Activated T-cell treated with anti-CD3 and anti-CD28 coated beads, Interleukin-2, amount 50 U/mL, for 72 hours (primary cell): Measurements from ENCODE around the gene GPI. TPM values are rescaled to one million over a fixed set of nuclear protein-coding genes. Genes with fewer than 3 reads are reported as not detected.
"Not testable (repeated sequence)": the region's sequence is repeated elsewhere in the genome, so short reads cannot be mapped to it uniquely, and the experiment has no call there.

Source experiments
- ATAC-seq, 2 donors: fragments of 150-1000 bp; cut with Tn5 transposase; replicated peaks in 1 of 2; 2 replicates each; pipeline ENCODE4 v1.10.0; 2021; ENCODE audit warnings: moderate library complexity in 2 of 2, mild to moderate bottlenecking in 1 of 2
- DNase-seq, 2 donors: peaks; one replicate each; pipeline ENCODE4 v3.0.0; 2021 to 2022; ENCODE audit warnings: mixed read lengths in 1 of 2
- H3K27ac Mint-ChIP-seq: one replicate; pipeline ENCODE4 v1.8.0; 2022; ENCODE audit warnings: mild to moderate bottlenecking, moderate library complexity, mixed read lengths
- H3K27me3 Mint-ChIP-seq: one replicate; pipeline ENCODE4 v1.8.0; 2022; ENCODE audit warnings: low read depth, mixed read lengths
- H3K36me3 Mint-ChIP-seq, 2 donors: one replicate each; pipeline ENCODE4 v1.8.0; 2022; ENCODE audit warnings: mixed read lengths in 2 of 2, mild to moderate bottlenecking in 1 of 2; ENCODE audit not compliant: insufficient read depth in 2 of 2
- H3K4me1 Mint-ChIP-seq: one replicate; pipeline ENCODE4 v1.8.0; 2022; ENCODE audit warnings: low read depth, mixed read lengths
- H3K4me3 Mint-ChIP-seq, 2 donors: one replicate each; pipeline ENCODE4 v1.8.0; 2022; ENCODE audit warnings: mild to moderate bottlenecking in 2 of 2, mixed read lengths in 2 of 2, moderate library complexity in 2 of 2
- H3K9me3 Mint-ChIP-seq, 2 donors: one replicate each; pipeline ENCODE4 v1.8.0; 2022; ENCODE audit warnings: mixed read lengths in 2 of 2
- total RNA-seq, 2 donors: library from RNA; stranded (reverse); gene quantifications; one replicate each; pipeline ENCODE4 v1.2.3, GENCODE V29; 2022

The GPI gene
- total RNA-seq, 2 donors from 2014 or later: 240 to 282 TPM

DNA sequence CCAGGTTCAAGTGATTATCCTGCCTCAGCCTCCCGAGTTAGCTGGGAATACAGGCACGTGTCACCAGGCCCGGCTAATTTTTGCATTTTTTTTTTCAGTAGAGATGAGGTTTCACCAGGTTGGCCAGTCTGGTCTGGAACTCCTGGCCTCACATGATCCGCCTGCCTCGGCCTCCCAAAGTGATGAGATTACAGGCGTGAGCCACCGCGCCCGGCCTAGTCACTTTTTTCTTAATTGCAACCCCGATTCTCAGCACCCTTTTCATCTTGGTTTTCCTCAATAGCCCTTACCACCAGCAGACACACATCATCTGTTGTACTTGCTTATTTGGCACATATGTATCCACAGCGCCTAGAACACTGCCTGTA is 550 bp upstream of the GPI start:
- ATAC-seq (no peak), DNase-seq (no peak)
- no peaks in the 10 kb centered on the region for H3K9me3 Mint-ChIP-seq
- H3K27ac Mint-ChIP-seq: peak overlapping the region; percentile 47
- peak overlapping the region; percentile 96 to 99 for H3K4me3 Mint-ChIP-seq
- peaks cover 63% of the 10 kb centered on the region for H3K4me1 Mint-ChIP-seq
- H3K27me3 Mint-ChIP-seq: no peaks in the 10 kb centered on the region
- H3K36me3 Mint-ChIP-seq: peaks cover 5 to 12% of the 10 kb centered on the region in 2 donors

DNA sequence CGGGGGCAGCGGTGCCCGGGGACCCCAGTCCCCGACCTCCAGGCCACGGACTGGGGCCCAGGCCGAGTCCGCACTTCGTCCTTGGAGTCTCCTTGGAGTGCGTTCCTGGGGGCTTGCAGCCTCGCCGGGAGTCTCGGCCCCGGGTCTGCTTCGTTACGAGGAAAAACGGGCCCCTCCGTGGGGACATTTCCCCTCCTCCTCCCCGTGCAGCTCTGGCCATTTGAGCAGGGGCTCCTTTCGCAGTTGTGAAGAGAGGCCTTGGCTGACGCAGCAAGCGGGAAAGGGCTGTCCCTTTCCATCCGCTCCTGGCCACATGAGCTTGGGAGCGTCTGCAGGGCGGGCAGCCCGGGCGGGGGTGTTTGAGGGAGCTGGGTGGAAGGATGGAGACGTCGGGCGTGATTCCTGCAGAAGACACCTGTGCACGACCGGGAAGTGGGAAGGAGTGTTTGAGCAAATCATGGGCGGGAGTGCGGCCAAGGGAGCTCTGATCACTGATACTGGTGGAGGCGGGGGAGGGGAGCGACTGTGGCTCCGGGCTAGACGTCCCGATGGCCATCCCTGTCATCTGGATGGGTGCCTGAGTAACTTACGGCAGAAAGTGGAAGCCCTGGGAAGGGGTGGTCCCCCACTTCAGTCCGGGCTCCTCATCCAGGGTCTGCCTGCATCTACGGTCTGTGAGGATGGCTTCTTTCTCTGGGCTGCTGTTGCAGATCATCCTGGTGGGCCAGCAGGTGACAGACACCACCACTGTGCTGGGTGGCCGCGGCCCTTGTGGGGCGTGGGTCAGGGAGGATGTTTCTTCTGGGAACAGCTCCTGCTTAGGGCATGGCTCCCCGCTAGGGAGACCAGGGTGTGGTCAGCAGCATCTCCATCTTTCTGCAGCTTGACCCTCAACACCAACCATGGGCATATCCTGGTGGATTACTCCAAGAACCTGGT is 736 bp downstream of the GPI start:
- ATAC-seq: peak; percentile 6 to 17
- H3K4me1 Mint-ChIP-seq: peaks cover 63% of the 10 kb centered on the region

DNA sequence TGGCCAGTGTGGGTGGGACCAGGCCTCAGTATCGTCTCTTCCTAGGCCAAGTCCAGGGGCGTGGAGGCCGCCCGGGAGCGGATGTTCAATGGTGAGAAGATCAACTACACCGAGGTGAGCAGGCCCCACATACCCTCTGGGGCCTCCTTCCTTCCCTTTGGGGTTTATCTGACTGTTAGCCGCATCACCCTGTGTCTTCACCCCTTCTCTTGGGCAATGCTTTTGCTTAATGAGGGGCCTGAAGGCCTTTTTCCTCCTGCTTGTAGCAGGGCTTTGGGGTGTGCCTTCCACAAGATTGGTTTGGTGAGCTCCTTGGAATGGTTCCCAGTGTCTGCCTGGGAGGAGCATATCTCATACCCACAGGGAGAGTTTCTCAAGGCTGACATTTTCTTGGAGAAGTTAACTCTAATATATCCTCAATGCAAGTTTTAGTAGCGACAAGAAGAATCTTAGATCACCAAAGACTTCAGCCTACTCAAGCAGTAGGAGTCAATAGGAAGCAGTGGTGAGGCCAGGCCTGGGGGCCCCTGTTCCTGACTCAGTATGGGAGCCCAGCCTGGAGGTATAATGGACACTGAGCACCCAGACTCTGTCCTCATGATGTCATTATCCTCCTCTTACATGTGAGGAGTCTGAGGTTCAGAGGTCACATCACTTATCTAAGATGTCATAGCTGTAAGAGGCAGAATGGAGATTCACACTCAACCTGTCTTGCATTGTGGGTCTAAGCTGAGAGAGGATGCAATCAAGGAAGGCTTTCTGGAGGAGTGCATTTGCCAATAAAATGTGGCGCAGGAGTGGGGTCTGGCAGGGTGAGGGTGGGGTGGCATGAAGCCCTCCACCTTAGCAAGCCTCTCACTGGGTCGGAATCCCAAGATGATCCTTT is 2.0 kb downstream of the GPI start:
- Mint-ChIP-seq H3K9me3 (no peaks in the 10 kb centered on the region), H3K27me3 (no peaks in the 10 kb centered on the region), H3K4me3 (peak overlapping the region; percentile 96 to 99), H3K4me1 (peaks cover 71% of the 10 kb centered on the region), H3K36me3 (peaks cover 9 to 24% of the 10 kb centered on the region in 2 donors), H3K27ac (peak overlapping the region; percentile 72)
- DNase-seq: peak in 1 of 2 donors; percentile 12
- no peak for ATAC-seq

More for the DNA sequence above, 736 bp downstream of the GPI start:
- peaks cover 6 to 19% of the 10 kb centered on the region in 2 donors for H3K36me3 Mint-ChIP-seq
- H3K27me3 Mint-ChIP-seq: no peaks in the 10 kb centered on the region
- DNase-seq: peak; percentile 22 to 35
- peak overlapping the region; percentile 96 to 99 for H3K4me3 Mint-ChIP-seq
- H3K27ac Mint-ChIP-seq: peak overlapping the region; percentile 89
- H3K9me3 Mint-ChIP-seq: no peaks in the 10 kb centered on the region

DNA sequence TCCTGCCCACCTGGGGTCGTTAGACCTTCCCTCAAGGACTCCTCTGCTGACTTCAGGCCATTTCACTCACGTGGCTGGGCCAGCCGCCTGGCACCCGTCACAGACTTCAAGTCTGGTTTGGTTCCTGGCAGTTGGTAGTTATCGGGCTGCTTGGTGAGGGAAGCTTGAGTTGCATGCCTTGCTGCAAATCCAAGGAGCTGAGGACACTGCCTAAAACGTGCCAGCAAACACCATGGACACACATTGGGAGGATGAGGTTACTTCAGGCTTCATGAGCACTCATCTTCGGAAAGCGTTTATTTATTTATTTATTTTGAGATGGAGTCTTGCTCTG is 2.6 kb downstream of the GPI start:
- Mint-ChIP-seq H3K4me1 (peaks cover 70% of the 10 kb centered on the region), H3K9me3 (no peaks in the 10 kb centered on the region), H3K36me3 (peaks cover 9 to 24% of the 10 kb centered on the region in 2 donors), H3K4me3 (peak overlapping the region in 1 of 2 donors; percentile 20), H3K27ac (no peak overlapping the region), H3K27me3 (no peaks in the 10 kb centered on the region)
- DNase-seq: no peak
- ATAC-seq: no peak

DNA sequence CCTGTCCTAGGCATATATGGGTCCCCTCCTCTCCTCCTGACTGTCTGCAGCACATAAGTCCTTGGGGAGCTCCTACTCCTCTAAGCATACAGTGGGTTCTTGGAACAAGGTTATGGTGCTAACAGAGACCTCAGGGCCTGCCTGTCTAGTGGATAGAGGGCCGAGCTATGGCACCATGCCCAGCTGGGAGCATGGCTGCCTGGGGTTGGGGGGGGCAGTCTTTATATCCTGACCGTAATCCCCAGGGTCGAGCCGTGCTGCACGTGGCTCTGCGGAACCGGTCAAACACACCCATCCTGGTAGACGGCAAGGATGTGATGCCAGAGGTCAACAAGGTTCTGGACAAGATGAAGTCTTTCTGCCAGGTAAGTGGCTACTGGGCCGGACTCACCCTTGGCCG is 3.3 kb downstream of the GPI start:
- peaks cover 9 to 24% of the 10 kb centered on the region in 2 donors for H3K36me3 Mint-ChIP-seq
- no peaks in the 10 kb centered on the region for H3K27me3 Mint-ChIP-seq
- H3K4me3 Mint-ChIP-seq: peak overlapping the region in 1 of 2 donors; percentile 40
- H3K9me3 Mint-ChIP-seq: no peaks in the 10 kb centered on the region
- ATAC-seq (no peak), DNase-seq (no peak)
- H3K27ac Mint-ChIP-seq: peak overlapping the region; percentile 7
- H3K4me1 Mint-ChIP-seq: peaks cover 62% of the 10 kb centered on the region

DNA sequence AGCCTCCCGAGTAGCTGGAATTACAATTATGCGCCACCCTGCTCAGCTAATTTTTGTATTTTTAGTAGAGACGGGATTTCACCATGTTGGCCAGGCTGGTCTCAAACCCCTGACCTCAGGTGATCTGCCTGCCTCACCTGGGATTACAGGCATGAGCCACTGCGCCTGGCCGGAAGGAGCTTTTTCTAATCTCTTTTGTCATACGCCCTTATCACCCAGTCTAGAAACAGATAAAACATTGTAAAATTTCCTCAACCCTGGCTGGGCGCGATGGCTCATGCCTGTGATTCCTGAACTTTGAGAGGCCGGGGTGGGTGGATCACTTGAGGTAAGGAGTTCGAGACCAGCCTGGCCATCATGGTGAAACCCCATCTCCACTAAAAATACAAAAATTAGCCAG is 4.2 kb downstream of the GPI start:
- not testable (repeated sequence) for H3K27me3 Mint-ChIP-seq, DNase-seq, H3K27ac Mint-ChIP-seq, H3K4me3 Mint-ChIP-seq, ATAC-seq, H3K9me3 Mint-ChIP-seq
- peaks cover 12 to 29% of the 10 kb centered on the region in 2 donors for H3K36me3 Mint-ChIP-seq
- H3K4me1 Mint-ChIP-seq: peaks cover 57% of the 10 kb centered on the region

DNA sequence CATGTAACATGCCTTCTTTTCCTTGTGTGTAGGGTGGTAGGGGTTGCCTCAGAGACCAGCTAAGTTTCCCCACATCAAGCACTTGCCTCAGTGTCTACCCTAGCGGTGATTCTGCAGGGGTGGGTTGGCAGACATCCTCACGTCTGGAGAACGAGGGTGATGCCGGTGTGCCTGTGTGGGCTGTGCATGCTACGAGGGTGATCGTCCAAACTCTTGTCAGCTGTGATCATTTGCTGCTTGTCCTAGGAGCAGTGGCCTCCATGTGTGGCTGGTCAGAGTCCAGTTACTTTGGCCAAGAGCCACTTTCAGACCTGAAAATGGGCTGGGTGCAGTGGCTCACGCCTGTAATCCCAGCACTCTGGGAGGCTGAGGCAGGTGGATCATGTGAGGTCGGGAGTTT is 5.1 kb downstream of the GPI start:
- H3K27ac Mint-ChIP-seq: no peak overlapping the region
- no peak overlapping the region for H3K4me3 Mint-ChIP-seq
- no peaks in the 10 kb centered on the region for H3K27me3 Mint-ChIP-seq
- DNase-seq: no peak
- peaks cover 15 to 35% of the 10 kb centered on the region in 2 donors for H3K36me3 Mint-ChIP-seq
- peaks cover 50% of the 10 kb centered on the region for H3K4me1 Mint-ChIP-seq
- ATAC-seq: no peak
- no peaks in the 10 kb centered on the region for H3K9me3 Mint-ChIP-seq

DNA sequence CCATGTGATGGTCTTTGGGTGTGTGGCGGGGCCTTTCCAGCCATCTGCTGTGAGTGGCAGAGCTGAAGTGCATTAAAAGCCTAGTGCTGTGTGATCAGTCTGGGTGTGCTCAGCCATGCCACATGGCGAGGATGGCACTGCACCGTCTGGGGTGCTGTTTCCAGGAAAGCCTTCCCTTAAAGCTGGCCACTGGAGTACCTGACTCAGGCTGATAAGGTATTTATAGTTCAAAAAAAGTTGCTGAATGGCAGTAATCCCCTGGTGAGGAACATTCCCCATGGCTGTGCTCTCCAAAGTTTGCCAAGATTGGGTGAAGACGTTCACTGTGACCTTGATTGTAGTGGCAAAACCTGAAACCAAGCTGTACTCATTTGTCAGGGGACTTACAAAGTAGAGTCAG is 6.0 kb downstream of the GPI start:
- H3K36me3 Mint-ChIP-seq: peaks cover 15 to 37% of the 10 kb centered on the region in 2 donors
- H3K4me3 Mint-ChIP-seq: no peak overlapping the region
- ATAC-seq: no peak
- no peaks in the 10 kb centered on the region for H3K27me3 Mint-ChIP-seq
- no peak for DNase-seq
- peaks cover 44% of the 10 kb centered on the region for H3K4me1 Mint-ChIP-seq
- H3K9me3 Mint-ChIP-seq: no peaks in the 10 kb centered on the region
- no peak overlapping the region for H3K27ac Mint-ChIP-seq

DNA sequence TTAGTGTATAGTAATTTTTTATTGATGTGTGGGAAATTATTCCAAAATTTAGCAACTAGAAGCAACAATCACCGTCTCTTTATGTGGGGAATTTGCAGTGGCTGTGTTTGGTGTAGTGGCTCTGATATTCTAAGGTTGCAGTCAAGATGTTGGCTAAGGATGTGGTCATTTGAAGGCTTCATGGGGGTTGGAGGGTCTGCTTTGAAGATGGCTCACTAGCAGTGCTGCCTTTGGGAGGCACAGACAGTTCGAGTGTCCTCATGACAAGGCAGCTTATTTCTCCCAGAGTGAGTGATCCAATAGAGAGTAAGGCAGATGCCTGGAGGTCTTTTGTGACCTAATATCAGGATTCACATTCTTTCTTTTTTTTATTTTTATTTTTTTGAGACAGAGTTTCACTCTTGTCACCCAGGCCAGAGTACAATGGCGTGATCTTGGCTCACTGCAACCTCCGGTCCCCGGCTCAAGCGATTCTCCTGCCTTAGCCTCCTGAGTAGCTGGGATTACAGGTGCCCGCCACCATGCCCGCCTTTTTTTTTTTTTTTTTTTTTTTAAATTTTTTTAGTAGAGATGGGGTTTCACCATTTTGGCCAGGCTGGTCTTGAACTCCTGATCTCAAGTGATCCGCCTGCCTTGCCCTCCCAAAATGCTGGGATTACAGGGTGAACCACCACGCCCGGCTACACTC is 8.7 kb downstream of the GPI start:
- H3K27me3 Mint-ChIP-seq: no peaks in the 10 kb centered on the region
- H3K4me3 Mint-ChIP-seq: no peak overlapping the region
- ATAC-seq (no peak), DNase-seq (no peak)
- peaks cover 14 to 39% of the 10 kb centered on the region in 2 donors for H3K36me3 Mint-ChIP-seq
- peaks cover 20% of the 10 kb centered on the region for H3K4me1 Mint-ChIP-seq
- no peaks in the 10 kb centered on the region for H3K9me3 Mint-ChIP-seq
- H3K27ac Mint-ChIP-seq: no peak overlapping the region

DNA sequence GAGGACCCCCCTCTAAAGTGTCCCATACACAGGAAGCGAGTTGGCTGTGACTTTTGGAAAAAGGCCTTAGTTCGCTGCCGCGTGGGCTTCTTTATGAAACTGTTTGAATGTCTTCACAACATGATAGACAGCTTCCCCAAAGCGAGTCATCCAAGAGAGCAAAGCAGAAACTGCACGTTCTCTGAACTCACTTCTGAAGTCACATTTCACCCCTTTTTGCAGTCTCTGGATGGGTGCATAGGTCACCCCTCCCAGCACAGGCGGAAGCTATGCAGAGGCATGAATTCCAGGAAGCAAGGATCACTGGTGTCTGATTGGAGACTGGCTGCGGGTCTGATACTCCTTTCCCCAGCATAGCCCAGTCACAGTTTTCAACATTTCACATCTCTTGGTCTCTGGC is 10.6 kb downstream of the GPI start:
- H3K27me3 Mint-ChIP-seq: no peaks in the 10 kb centered on the region

DNA sequence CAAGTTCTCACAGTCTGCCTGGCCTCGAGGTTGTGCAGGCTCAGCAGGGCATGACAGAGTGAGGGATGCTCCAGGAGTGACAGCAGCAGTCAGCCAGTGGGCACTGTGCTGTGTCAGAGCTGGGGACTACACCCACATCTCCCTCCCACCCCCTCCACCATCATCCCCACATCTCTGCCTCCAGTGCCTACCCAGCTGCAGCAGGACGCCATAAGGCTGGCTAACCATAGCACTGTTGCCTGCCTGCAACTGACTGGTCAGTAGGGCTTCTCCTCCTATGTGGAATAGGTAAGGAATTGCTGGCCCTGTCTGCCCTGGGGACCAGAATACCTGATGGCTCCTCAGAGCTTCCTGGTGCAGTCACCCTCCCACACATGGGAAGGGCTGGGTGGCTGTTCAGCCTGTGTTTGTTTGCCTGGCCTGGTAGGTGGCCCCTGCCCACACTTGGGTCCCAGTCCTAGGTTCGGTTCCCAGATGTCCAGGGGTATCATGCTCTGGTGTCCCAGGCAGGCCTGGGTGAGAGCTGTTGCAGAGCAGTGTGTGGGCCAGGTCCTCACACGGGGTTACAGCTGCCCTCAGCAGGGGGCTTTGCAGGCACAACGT is 15.7 kb downstream of the GPI start:
- Mint-ChIP-seq H3K36me3 (peaks cover 19 to 43% of the 10 kb centered on the region in 2 donors), H3K4me1 (no peaks in the 10 kb centered on the region), H3K27ac (no peak overlapping the region), H3K4me3 (no peak overlapping the region), H3K27me3 (no peaks in the 10 kb centered on the region), H3K9me3 (no peaks in the 10 kb centered on the region)
- no peak for DNase-seq
- no peak for ATAC-seq

More for the DNA sequence above, 10.6 kb downstream of the GPI start:
- Mint-ChIP-seq H3K4me3 (no peak overlapping the region), H3K27ac (peak overlapping the region; percentile 58), H3K4me1 (peaks cover 8% of the 10 kb centered on the region), H3K36me3 (peaks cover 13 to 31% of the 10 kb centered on the region in 2 donors), H3K9me3 (no peaks in the 10 kb centered on the region)
- ATAC-seq (no peak), DNase-seq (no peak)

DNA sequence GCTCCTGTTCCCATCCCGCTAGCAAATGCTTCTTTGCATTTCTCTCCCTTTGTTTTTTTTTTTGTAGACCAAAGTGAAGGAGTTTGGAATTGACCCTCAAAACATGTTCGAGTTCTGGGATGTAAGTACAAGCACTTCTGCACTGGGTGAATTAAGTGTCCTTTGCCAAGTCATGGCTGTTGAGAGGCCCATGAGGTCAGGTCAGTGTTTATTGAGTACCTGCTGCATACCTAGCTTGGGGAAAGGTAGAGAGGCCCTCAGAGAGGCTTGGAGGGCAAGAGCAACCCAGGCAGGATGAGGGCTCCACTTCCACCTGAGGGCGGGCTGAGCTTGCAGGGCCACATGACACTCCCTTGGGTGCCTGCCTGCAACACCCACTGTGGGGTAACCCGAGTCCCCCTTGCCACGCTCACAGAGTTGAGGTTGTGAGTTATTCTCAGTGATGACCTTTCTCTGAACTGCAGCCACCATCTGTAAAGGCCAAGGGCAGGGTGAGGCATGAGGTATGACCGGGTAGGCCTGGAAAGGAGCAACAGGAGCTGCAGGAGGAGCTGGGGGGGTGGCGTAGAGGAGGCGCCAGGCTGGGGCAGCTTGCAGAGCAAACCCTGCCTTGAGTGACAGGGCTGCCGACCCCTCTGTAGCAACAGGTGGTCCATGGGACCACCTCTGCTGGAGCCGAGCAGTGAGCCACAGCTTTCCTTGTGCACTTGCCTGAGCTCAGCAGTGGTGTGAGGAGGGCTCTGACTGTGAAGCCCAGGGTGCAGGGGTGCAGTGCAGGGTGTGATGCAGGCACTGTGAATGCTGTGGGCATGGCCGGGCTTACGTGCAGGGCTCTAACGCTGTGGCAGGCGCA is 16.6 kb downstream of the GPI start:
- H3K4me1 Mint-ChIP-seq: no peaks in the 10 kb centered on the region
- no peak overlapping the region for H3K27ac Mint-ChIP-seq
- no peak overlapping the region for H3K4me3 Mint-ChIP-seq
- no peaks in the 10 kb centered on the region for H3K27me3 Mint-ChIP-seq
- peaks cover 19 to 41% of the 10 kb centered on the region in 2 donors for H3K36me3 Mint-ChIP-seq
- ATAC-seq (no peak), DNase-seq (no peak)
- no peaks in the 10 kb centered on the region for H3K9me3 Mint-ChIP-seq
